Fibroblast of lung (primary cell): Measurements from ENCODE around the gene TREML4. TPM values are rescaled to one million over a fixed set of nuclear protein-coding genes. Genes with fewer than 3 reads are reported as not detected.

Experiments
- DNase-seq, 2 donors: peaks; one replicate each; pipeline versions ENCODE4 v3.0.0 to v3.0.0-alpha.2; 2010; ENCODE audit warnings: low read depth in 2 of 2
- H2AFZ ChIP-seq: 2 replicates; pipeline ENCODE4 v1.5.1; 2012; ENCODE audit warnings: low read length, control low read depth, inconsistent platforms
- H3K27ac ChIP-seq: 2 replicates; pipeline ENCODE4 v1.5.1; 2011; ENCODE audit warnings: low read length, control low read depth; ENCODE audit not compliant: insufficient read depth
- H3K27me3 ChIP-seq: 2 replicates; pipeline ENCODE4 v1.5.1; 2011; ENCODE audit warnings: mild to moderate bottlenecking, low read length; ENCODE audit not compliant: control insufficient read depth, insufficient read depth
- H3K36me3 ChIP-seq: 2 replicates; pipeline ENCODE4 v1.5.1; 2011; ENCODE audit warnings: low read length; ENCODE audit not compliant: control insufficient read depth, insufficient read depth
- H3K4me1 ChIP-seq: 2 replicates; pipeline ENCODE4 v1.5.1; 2011; ENCODE audit warnings: low read length; ENCODE audit not compliant: control insufficient read depth, insufficient read depth; ENCODE audit errors: extremely low read depth
- H3K4me2 ChIP-seq: 2 replicates; pipeline ENCODE4 v1.5.1; 2011; ENCODE audit warnings: low read length, control low read depth; ENCODE audit not compliant: insufficient read depth; ENCODE audit errors: extremely low read depth
- H3K4me3 ChIP-seq, 4 experiments: fragments of 200-600 bp in 1 of 4; sonication (generic) in 1 of 4; replicated peaks in 1 of 4; 2 replicates each; pipeline ENCODE4 v1.5.1; 2011 to 2016; ENCODE audit warnings: low read length in 4 of 4, low read depth in 3 of 4, mild to moderate bottlenecking in 3 of 4, control low read depth in 2 of 4, inconsistent platforms in 1 of 4, mixed read lengths in 1 of 4; ENCODE audit not compliant: insufficient read depth in 1 of 4; ENCODE audit errors: control extremely low read depth in 1 of 4
- H3K79me2 ChIP-seq: 2 replicates; pipeline ENCODE4 v1.5.1; 2012; ENCODE audit warnings: mild to moderate bottlenecking, low read length, inconsistent platforms; ENCODE audit not compliant: control insufficient read depth, insufficient read depth
- H3K9ac ChIP-seq: 2 replicates; pipeline ENCODE4 v1.5.1; 2011; ENCODE audit warnings: mild to moderate bottlenecking, low read length, control low read depth; ENCODE audit not compliant: insufficient read depth
- H3K9me3 ChIP-seq: 2 replicates; pipeline ENCODE4 v1.5.1; 2012; ENCODE audit warnings: low read depth, low read length; ENCODE audit not compliant: control insufficient read depth, insufficient read depth
- H4K20me1 ChIP-seq: 2 replicates; pipeline ENCODE4 v1.5.1; 2011; ENCODE audit warnings: low read length; ENCODE audit not compliant: control insufficient read depth, insufficient read depth; ENCODE audit errors: extremely low read depth
- CTCF ChIP-seq, 2 donors: IDR thresholded peaks in 1 of 2; conservative IDR thresholded peaks in 1 of 2; 1 replicate in 1 of 2; 2 replicates in 1 of 2; pipeline ENCODE4 v1.5.1; 2011 to 2012; ENCODE audit warnings: low read length in 2 of 2, control low read depth in 1 of 2, inconsistent platforms in 1 of 2, low read depth in 1 of 2, mild to moderate bottlenecking in 1 of 2
- EZH2 ChIP-seq: IDR thresholded peaks from 2 replicates; pipeline ENCODE4 v1.5.1; 2012; ENCODE audit warnings: low read length, control low read depth, mild to moderate bottlenecking; ENCODE audit errors: missing control alignments
- polyA plus RNA-seq, 2 donors: library from polyadenylated mRNA; depleted of rRNA in 1 of 2; stranded (reverse) in 1 of 2; unstranded in 1 of 2; fragments of >200 nt; gene quantifications; 2 replicates each; pipeline ENCODE4 v1.2.1, GENCODE V29; 2011 to 2012; ENCODE audit warnings: missing spikeins in 1 of 2
- total RNA-seq: library from RNA; depleted of rRNA; stranded (reverse); fragments of >200 nt; gene quantifications from 2 replicates; pipeline ENCODE4 v1.2.1, GENCODE V29; 2014

Gene TREML4
- total and polyA plus RNA-seq, 2 donors (not counting 1 experiment from before 2014, with no cell fraction given), result not detected

GRCh38 chr6:41275489-41275888 lies 47.3 kb downstream of the TREML4 start:
- TF ChIP-seq EZH2 (no peak), CTCF (conservative IDR thresholded peaks at IDR 0.05 in 1 of 2, IDR thresholded peaks at IDR 0.05 in 1 of 2; ENCODE audit: low read depth in 1 of 2, low read length in 2 of 2) (no peak)
- Histone ChIP-seq H4K20me1 (no peaks in the 10 kb centered on the region), H3K4me2 (no peak overlapping the region), H3K9me3 (no peaks in the 10 kb centered on the region), H3K9ac (no peak overlapping the region), H3K27ac (no peak overlapping the region), H3K4me1 (no peaks in the 10 kb centered on the region), H3K79me2 (no peaks in the 10 kb centered on the region), H3K36me3 (no peaks in the 10 kb centered on the region), H3K27me3 (no peaks in the 10 kb centered on the region), H2AFZ (no peak overlapping the region), H3K4me3 (no peak overlapping the region)
- DNase-seq, result no peak

GRCh38 chr6:41277605-41278004 lies 49.5 kb downstream of the TREML4 start:
- H3K9ac ChIP-seq, result no peak overlapping the region
- H3K4me2 ChIP-seq, result no peak overlapping the region
- H3K36me3 ChIP-seq, result no peaks in the 10 kb centered on the region
- TF ChIP-seq EZH2 (no peak), CTCF (conservative IDR thresholded peaks at IDR 0.05 in 1 of 2, IDR thresholded peaks at IDR 0.05 in 1 of 2; ENCODE audit: low read depth in 1 of 2, low read length in 2 of 2) (no peak)
- H4K20me1 ChIP-seq, result no peaks in the 10 kb centered on the region
- no peak for DNase-seq
- H3K9me3 ChIP-seq, result no peaks in the 10 kb centered on the region
- no peak overlapping the region for H3K27ac ChIP-seq
- H3K27me3 ChIP-seq, result no peaks in the 10 kb centered on the region
- H3K4me1 ChIP-seq, result no peaks in the 10 kb centered on the region
- H3K79me2 ChIP-seq, result no peaks in the 10 kb centered on the region
- H2AFZ ChIP-seq, result no peak overlapping the region
- no peak overlapping the region for H3K4me3 ChIP-seq

GRCh38 chr6:41278699-41279405 lies 50.7 kb downstream of the TREML4 start:
- H3K36me3 ChIP-seq, result no peaks in the 10 kb centered on the region
- no peak overlapping the region for H3K27ac ChIP-seq
- no peak overlapping the region for H3K9ac ChIP-seq
- H2AFZ ChIP-seq, result no peak overlapping the region
- no peaks in the 10 kb centered on the region for H4K20me1 ChIP-seq
- peak; percentile 22 to 55 for DNase-seq
- no peaks in the 10 kb centered on the region for H3K4me1 ChIP-seq
- no peak overlapping the region for H3K4me3 ChIP-seq
- no peak for TF ChIP-seq EZH2
- peak; percentile 18 to 52 for TF ChIP-seq CTCF (conservative IDR thresholded peaks at IDR 0.05 in 1 of 2, IDR thresholded peaks at IDR 0.05 in 1 of 2; ENCODE audit: low read depth in 1 of 2, low read length in 2 of 2)
- H3K79me2 ChIP-seq, result no peaks in the 10 kb centered on the region
- H3K9me3 ChIP-seq, result no peaks in the 10 kb centered on the region
- H3K4me2 ChIP-seq, result no peak overlapping the region
- H3K27me3 ChIP-seq, result no peaks in the 10 kb centered on the region
